Ascending aorta (tissue), 2 donors: ENCODE results near the gene SEBOX. TPM values are rescaled to one million over a fixed set of nuclear protein-coding genes. Genes with fewer than 3 reads are reported as not detected.

ENCODE experiments used
- DNase-seq, 2 donors: peaks; one replicate each; pipeline ENCODE4 v3.0.0-alpha.2; 2019; ENCODE audit warnings: low spot score in 2 of 2
- H3K27ac ChIP-seq, 2 donors: fragments of 200-600 bp; sonication (generic); one replicate each; pipeline ENCODE4 v1.5.1; 2016 to 2017; ENCODE audit warnings: mild to moderate bottlenecking in 1 of 2
- H3K27me3 ChIP-seq: fragments of 200-600 bp; sonication (generic); one replicate; pipeline ENCODE4 v1.5.1; 2017
- H3K36me3 ChIP-seq, 2 donors: fragments of 200-600 bp; sonication (generic); one replicate each; pipeline ENCODE4 v1.5.1; 2016
- H3K4me1 ChIP-seq, 2 donors: fragments of 200-600 bp; sonication (generic); one replicate each; pipeline ENCODE4 v1.5.1; 2016 to 2017; ENCODE audit warnings: mild to moderate bottlenecking in 1 of 2
- H3K4me3 ChIP-seq, 2 donors: fragments of 200-600 bp; sonication (generic); one replicate each; pipeline ENCODE4 v1.5.1; 2016 to 2017; ENCODE audit warnings: mild to moderate bottlenecking in 1 of 2
- H3K9me3 ChIP-seq, 2 donors: fragments of 200-600 bp; sonication (generic); one replicate each; pipeline ENCODE4 v1.5.1; 2016
- intact Hi-C: fragments of 100-400 bp; cut with DNase I; formaldehyde crosslinking; loops from one replicate; pipeline ENCODE4 v1.15.1; 2023
- total RNA-seq: library from RNA; depleted of rRNA; stranded (reverse); fragments of >200 nt; gene quantifications from one replicate; pipeline ENCODE4 v1.1.0, GENCODE V29; 2016
- TF ChIP-seq, protein P1 (sequence below), 3 experiments: fragments of 200-600 bp in 2 of 3; fragments of 450-650 bp in 1 of 3; sonication (generic) in 2 of 3; IDR thresholded peaks; one replicate each; pipeline ENCODE4 v1.5.1; 2016 to 2019; ENCODE audit warnings: antibody characterized with exemption in 3 of 3, mild to moderate bottlenecking in 1 of 3, moderate library complexity in 1 of 3

Gene SEBOX
- total RNA-seq, 1 donor from 2014 or later, result not detected

DNA sequence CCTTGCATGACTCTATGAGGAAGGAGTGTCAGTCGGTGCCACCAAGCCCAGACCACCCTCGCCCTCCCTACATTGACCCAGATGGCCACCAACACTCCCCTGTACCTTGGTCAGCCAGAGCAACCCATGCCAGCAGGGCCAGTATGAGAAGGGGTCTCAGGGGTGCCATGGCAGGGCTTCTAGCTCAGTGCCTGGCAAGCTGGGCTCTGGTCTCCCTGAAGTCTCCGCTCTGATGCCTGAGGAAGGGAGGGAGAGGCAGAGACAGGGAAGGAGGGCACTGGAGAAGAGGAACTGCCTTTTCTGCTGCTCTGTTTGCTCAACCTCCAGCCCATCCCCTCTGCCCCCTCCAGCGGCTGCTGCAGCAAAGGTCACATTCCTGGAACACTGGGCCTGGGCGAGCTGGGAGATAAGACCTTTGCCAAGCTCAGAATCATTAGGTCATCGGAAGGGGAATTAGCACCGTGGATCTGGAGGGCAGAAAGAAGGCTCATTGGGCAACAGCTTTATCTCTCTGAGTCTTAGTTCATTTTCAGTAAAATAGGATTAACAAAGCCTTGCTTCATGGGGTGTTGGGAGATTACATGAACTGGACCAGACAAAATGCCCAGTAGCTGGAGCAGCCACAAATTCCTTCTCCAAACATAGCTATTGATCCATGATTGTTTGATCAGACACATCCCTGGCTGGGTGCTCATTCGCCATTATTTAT, 5.2 kb upstream of the SEBOX start, which contains the start of gene VTN:
TSS of gene VTN (minus strand) at position 273 of the 709 bp plus-strand sequence. CDS start at position 169, 104 bp downstream.
- H3K36me3 ChIP-seq, result no peaks in the 10 kb centered on the region
- DNase-seq, result peak in 1 of 2 donors; percentile 83
- H3K4me3 ChIP-seq, result peak within 1 kb of the TSS; percentile 70 to 77
- intact Hi-C loops, result no loop called here
- H3K27me3 ChIP-seq, result no peaks in the 10 kb centered on the region
- peaks cover 12% of the 10 kb centered on the region in 2 donors for H3K4me1 ChIP-seq
- no peaks in the 10 kb centered on the region for H3K9me3 ChIP-seq
- H3K27ac ChIP-seq, result peak within 1 kb of the TSS; percentile 75 to 86
- TF ChIP-seq, protein P1, sequence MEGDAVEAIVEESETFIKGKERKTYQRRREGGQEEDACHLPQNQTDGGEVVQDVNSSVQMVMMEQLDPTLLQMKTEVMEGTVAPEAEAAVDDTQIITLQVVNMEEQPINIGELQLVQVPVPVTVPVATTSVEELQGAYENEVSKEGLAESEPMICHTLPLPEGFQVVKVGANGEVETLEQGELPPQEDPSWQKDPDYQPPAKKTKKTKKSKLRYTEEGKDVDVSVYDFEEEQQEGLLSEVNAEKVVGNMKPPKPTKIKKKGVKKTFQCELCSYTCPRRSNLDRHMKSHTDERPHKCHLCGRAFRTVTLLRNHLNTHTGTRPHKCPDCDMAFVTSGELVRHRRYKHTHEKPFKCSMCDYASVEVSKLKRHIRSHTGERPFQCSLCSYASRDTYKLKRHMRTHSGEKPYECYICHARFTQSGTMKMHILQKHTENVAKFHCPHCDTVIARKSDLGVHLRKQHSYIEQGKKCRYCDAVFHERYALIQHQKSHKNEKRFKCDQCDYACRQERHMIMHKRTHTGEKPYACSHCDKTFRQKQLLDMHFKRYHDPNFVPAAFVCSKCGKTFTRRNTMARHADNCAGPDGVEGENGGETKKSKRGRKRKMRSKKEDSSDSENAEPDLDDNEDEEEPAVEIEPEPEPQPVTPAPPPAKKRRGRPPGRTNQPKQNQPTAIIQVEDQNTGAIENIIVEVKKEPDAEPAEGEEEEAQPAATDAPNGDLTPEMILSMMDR (IDR thresholded peaks at IDR 0.05), result no peak

DNA sequence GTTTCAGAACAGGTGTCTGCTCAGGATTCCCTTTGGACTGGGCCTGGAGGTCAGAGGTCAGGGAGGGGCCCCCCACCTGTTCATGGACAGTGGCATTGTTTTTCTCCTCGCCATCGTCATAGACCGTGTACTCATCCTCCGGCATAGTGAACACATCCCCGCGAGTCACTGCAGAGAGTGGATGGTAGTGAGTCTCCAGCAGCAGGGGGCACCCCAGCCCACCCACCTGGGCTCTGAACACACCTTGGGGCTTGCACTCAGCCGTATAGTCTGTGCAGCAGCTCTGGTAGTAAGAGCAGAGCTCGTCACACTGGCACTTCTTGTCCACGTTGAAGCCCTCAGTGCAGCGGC, 4.7 kb upstream of the SEBOX start:
- TF ChIP-seq, protein P1 (IDR thresholded peaks at IDR 0.05), result no peak
- Histone ChIP-seq H3K9me3 (no peaks in the 10 kb centered on the region), H3K4me3 (no peak overlapping the region), H3K27ac (peak overlapping the region; percentile 75 to 86), H3K36me3 (peaks cover 0 to under 1% of the 10 kb centered on the region in 2 donors), H3K27me3 (no peaks in the 10 kb centered on the region), H3K4me1 (peaks cover 12% of the 10 kb centered on the region in 2 donors)
- intact Hi-C loops, result no loop called here
- DNase-seq, result no peak

DNA sequence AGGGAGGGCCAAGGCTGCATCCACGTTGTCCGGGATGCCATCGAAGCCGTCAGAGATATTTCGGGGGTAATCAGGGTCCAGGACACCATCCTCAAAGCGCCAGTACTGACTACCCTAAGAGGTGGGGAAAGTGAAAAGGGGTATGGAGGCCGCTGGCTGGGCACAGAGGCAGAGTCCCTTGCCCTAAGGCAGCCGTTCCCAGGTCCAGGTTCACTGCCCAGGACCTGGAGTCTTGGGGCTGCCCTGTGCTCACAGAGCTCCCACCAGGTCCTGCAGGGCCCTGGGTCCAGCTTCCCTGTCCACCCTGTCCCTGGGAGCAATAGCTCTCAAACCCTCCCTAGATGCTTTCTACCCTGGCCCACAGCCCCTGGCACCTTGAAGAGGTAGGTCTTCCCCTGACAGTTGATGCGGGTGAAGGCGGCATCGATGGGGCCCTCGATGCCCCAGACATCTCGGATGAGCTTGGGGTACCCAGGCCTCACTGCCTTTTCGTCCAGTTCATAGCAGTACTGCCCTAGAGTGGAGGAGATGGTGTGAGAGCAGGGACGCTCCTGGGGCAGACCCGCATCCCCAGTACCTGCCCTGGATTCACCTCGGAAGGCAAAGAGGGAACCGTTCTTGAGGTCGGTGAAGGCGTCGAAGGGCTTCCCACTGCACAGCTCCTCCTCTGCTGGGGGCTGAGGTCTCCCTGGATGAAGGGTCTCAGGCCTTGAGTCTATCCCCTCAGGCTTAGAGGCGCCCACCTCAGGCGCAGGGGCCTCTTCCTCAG, 4.1 kb upstream of the SEBOX start:
- Histone ChIP-seq H3K36me3 (peaks cover 0 to 6% of the 10 kb centered on the region in 2 donors), H3K4me1 (peaks cover 12% of the 10 kb centered on the region in 2 donors), H3K4me3 (no peak overlapping the region), H3K27me3 (no peaks in the 10 kb centered on the region), H3K9me3 (no peaks in the 10 kb centered on the region), H3K27ac (no peak overlapping the region)
- DNase-seq, result no peak
- intact Hi-C loops, result no loop called here
- TF ChIP-seq, protein P1 (IDR thresholded peaks at IDR 0.05), result no peak

DNA sequence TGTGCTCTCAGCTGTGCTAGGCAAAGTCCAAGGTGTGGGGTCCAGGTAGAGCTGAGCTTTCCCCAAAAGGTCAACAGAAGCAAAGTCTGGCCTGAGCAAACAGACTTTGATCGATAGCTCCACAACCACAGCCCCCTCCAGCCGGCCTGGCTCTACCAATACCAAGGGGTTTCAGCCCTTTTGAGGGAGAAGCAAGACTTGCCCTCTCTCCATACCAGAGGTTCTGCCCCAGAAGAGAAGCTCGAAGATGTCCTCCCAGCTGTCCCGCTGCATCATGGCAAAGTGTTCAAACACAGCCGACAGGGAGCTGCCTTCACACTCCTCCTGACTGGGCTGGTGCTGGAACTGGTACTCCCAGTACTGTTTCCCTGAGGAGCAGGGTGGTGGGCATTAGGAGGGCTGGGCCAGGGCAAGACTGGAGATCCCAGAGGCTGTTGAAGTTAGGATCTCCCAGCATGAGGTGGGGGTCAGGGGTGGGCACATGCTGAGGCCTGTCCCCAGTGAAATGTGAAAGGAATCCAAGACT, 3.4 kb upstream of the SEBOX start:
- H3K27ac ChIP-seq, result no peak overlapping the region
- H3K9me3 ChIP-seq, result no peaks in the 10 kb centered on the region
- H3K4me1 ChIP-seq, result peaks cover 12% of the 10 kb centered on the region in 2 donors
- intact Hi-C loops, result no loop called here
- H3K27me3 ChIP-seq, result no peaks in the 10 kb centered on the region
- no peak overlapping the region for H3K4me3 ChIP-seq
- H3K36me3 ChIP-seq, result peaks cover 5 to 13% of the 10 kb centered on the region in 2 donors
- DNase-seq, result no peak
- TF ChIP-seq, protein P1 (IDR thresholded peaks at IDR 0.05), result no peak

DNA sequence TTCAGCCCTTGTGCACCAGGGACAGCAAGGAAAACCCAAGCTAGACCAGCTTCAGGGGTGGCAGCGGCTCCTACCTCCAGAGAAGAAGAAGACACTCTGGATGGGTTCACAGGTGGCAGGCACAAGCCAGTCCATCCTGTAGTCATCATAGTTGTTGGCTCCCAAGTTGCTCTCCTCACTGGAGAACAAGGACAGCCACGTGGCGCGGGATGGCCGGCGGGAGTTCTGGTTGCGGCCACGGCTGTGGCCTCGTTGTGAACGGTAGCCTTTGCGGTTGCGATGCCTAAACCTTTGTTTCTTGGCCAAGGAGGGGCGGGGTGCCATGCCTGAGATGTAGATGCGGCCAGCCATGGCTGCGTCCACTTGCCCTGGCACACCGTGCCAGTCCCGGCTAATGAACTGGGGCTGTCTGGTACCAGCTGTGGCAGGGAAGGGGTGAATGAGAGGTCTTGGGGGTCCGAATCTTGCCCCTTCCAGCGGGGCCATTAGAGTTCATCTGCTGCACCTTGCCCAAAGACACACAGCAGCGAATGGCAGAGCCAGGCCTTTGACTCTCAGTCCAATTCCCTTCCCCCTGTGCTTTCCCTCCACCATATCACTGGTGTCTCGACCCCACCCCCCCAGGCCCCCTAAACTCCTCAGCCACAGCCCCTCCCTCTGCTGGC, 2.8 kb upstream of the SEBOX start:
- no peak for DNase-seq
- no peaks in the 10 kb centered on the region for H3K27me3 ChIP-seq
- H3K27ac ChIP-seq, result no peak overlapping the region
- H3K36me3 ChIP-seq, result peaks cover 11 to 19% of the 10 kb centered on the region in 2 donors
- H3K4me1 ChIP-seq, result peaks cover 7 to 8% of the 10 kb centered on the region in 2 donors
- no peak overlapping the region for H3K4me3 ChIP-seq
- intact Hi-C loops, result no loop called here
- H3K9me3 ChIP-seq, result no peaks in the 10 kb centered on the region
- TF ChIP-seq, protein P1 (IDR thresholded peaks at IDR 0.05), result no peak
